CD4-positive, alpha-beta T cell treated with Interleukin-15 for 1 hour (primary cell): ENCODE measurements around the gene MICAL3.

Source experiments
- DNase-seq: peaks from one replicate; pipeline ENCODE4 v3.0.0-alpha.2; 2020

Gene MICAL3

DNA sequence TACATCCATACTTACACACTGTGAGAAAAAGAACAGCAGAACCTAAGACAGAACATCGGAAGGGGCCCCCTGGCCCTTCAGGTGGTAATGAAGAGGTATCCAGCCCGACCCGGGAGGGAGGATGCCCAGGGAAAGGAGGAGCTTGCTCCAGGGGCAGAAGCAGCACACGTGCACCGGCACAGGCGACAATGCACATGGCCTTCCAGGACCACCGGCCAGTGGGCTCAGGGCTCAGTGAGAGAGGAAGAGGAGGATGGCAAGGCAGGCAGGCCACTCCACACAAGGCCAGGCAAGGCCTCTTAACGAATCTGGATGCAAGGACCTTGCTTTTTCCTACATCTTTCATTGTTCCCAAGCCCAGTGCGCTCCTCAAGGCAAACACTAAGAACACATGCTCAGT lies 52.6 kb downstream of the MICAL3 start:
- DNase-seq: no peak

DNA sequence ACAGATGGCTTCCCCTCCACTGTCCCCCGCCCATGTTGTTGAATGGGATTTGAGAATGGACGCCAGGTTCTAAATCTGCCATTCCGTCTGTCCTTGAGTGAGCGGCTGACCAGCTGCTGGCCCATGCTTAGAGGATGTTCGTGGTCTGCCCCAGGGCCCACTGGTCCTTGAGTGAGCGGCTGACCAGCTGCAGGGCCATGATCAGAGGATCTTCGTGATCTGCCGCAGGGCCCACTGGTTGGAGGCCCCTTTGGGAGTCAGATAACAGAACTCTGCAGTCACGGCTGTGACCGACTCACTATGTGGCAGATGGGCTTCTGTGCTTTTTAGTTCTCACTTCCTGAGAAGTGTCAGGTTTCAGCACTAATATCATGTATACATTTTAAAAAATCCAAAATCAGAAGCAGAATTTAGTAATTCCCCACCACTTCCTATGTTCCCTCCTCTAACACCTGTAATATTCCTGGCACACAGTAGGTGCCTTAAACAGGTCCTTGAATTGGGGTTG lies 54.1 kb downstream of the MICAL3 start:
- DNase-seq: no peak

DNA sequence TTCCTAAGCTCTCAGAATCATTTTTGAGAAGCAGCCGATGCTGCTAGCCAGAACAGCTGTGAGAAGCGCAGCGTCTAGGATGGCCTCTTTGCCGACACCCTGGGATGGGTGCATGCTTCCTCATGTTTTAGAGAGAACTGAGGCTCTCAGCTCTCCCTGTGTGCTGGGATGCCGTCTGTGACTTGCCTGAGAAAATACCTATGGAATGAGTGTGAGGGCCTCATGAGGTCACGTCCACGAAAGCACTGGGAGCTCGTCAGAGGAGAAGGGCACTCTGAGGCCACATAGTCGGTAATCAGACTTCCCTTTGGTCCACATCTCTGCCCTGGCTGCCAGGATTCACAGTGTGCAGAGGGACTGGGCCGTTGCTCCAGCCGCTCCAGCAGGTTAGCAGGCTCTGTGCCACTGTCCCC lies 54.7 kb downstream of the MICAL3 start:
- no peak for DNase-seq

DNA sequence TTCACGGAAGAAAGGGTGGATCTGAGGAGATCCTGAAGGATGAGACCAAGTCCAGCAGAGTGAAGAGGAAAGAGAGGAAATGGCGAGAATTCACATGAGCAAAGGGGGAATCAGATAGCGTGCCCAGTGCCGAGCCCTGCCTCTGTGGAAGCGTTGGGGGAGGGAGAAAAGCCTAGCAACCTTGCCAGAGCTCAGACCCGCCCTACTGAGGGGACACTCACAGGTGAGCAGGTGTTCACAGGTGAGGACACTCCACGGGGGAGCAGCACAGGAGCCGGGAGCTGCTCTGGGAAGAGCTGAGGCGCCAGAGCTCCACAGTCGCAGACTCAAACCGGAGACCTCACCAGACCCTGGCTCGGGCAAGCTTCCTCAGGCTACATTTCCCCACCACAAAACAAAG lies 56.2 kb downstream of the MICAL3 start:
- DNase-seq: no peak

DNA sequence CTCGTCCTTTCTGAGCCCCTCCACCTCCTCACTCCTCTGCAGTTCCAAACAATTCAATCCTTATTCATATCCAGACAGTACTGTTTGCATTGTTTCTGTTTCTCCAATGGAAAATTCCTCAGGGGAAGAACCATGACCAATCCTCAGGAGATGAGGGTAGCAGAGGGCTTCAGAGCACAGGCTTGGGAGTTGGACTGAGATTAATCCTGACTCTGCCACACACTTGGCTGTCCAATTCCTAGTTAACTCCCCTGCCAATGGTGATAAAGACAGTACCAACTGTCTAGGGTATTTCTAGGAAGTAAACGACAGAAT lies 58.0 kb downstream of the MICAL3 start:
- no peak for DNase-seq

DNA sequence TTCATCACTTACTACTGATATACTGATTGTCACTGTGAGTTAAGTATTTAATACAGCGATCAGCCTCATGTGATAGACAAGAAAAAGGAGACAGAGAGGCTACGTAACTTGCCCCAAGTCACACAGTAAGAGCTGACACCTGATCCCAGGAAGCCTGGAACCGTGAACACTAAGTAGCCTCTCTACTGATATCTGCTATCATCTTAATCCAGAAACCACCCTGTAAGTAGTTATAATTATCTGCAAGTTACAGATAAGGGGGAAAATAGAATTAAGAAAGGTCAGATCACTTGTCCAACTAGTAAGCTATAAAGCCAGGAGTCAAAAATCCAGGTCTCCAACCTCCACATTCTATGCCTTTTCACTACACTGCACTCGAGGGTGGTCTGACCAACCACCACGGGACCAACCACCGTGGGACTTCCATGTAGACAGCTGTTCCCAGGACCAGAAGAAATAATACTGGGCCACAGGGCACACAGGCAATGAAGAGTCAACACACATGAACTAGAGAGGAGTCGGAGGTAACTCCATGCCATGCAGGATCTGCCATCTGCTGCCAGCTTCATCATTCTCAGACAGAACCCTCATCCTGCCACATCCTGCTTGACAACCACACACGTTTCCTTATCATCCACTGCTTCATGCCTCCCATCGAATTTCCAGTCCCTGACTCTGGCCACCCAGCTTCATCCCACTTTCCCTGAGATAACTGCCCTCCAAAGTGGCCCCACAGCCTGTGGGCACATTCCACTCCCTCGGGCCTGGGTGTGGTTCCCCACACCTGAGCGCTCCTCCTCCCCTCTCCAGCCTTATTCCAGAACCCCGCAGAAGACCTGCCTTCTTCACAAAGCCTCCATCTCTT lies 58.6 kb downstream of the MICAL3 start:
- no peak for DNase-seq

DNA sequence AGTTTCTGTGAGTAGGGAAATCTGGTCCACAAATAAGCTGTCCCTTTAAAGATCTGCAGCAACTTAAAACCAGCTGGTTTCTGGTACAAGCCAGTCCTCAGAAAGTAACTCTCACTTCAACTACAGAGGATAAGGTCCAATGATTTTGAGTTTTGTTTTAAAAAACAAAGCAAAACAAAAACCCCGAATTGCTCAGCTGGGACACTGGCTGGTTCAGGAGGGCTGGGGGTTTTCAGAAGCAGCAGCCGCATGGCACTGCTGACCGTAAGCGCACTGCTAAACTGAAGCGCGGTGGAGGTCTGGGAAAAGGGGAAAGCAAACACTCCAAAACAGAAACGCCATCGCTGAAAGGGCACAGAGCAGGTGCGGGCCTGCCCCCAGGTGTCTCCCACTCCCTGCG lies 59.7 kb downstream of the MICAL3 start:
- DNase-seq: peak; percentile 21

DNA sequence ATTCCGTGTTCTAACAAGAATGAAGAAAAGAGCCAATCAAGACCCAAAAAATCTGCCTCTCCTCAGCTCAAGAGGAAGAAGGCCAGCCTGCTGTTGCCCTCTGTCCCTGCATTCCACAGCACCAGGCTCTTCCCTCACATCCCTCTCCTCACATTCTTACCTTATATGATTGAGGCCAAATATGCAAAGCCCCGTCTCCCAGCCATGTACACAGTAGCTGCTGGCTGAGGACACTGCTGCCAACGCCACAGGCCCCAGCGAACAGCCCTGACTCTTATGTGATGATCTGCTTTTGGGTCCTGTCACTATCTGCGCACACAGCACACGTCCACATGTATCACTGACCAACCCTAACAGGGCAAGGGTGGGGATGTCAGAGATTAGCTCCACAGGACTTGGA lies 60.2 kb downstream of the MICAL3 start:
- no peak for DNase-seq

DNA sequence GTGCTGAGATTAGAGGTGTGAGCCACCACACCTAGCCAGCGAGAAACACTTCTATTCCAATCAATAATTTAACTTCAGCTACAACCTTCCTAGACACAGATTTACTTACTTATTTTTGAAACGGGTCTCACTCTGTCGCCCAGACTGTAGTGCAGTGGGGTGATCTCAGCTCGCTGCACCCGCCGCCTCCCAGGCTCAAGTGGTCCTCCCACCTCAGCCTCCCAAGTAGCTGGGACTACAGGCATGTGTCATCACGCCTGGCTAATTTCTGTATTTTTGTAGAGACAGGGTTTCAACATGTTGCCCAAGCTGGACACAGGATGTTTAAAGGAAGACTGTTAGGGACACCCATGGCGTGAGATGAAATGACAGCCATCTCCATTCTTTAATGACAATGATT lies 61.3 kb downstream of the MICAL3 start:
- no peak for DNase-seq

DNA sequence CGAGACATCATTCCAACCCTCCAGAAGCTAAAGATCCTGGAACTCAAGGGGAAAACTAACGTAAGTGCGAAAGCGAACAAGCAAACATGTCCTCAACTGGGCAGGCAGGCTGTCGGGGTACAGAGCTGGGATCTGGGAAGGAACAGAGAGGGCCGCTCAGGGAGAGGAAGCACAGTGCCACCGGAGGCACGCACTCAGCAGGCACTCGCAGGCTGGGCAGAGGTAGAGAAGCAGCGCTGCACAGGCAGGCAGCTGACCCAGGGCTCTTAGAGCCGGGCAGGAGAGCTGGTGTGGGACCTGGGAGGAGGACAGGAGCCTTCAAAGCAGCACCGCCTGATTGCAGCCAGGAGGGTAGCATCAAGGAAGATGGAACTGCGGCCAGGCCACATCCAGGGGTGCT lies 62.2 kb downstream of the MICAL3 start:
- DNase-seq: no peak

DNA sequence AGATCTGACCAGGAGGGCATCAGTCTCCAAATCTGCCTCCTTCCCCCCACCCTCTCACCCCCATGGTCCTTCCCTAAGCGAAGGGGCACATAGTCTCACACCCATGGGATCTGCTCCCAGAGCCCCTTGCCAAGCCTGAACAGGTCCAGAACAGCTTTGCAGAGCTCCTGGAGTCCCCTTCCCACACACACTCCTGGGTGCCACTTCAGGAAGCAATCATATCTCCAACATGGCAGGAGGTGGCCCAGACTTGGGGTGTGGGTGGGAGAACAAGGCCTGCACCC lies 63.0 kb downstream of the MICAL3 start:
- no peak for DNase-seq

DNA sequence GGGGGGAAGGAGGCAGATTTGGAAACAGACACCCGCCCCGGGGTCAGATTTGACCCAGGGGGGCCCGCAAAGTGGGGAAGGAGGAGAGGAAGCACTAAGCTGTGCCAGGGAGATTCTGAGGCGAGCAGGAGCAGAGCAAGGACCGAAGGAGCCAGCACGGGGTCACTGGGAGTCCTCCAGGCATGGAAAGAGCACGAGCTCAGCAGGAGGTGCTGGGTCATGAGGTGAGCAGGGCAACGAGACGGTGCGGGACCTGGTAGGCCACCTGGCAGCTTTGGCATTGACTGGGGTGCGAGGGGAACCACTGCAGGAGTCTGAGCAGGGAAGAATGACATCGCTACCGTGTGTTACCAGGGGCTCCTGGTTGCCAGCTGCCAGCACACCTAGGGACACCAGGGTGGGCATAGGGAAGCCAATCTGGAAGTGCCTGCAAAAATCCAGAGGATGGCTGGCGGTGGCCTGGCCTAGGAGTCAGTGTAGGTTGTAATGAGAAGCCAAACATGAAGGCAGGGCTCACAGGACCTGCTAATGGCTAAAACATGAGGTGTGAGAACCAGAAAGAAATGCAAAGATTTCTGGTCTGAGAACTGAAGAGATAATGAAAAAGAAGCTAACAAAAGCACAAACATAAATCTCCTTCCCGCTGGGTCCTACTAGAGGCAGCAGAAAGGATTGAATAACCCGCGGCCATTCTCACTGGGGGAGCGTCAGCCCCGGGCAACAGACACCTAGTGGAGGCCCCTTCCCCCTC lies 63.5 kb downstream of the MICAL3 start:
- DNase-seq: no peak

DNA sequence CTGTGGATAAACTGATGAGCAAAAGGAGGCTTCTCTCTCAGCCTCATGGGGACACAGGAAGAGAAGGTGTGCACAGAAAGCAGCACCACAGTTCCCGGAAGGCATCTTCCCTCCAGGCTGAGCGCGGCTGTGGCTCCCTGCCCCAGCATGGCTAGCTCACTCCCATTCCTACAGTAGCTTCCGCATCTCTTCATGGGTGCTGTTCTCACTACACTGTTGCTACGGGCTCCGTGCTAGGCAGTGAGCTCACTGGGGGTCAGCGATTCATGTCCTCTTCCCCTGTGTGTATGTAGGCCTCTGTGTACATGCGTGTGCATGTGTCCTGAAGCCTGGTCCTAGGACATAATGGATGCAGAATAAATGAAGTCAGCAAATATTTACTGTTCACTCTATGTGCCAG lies 64.3 kb downstream of the MICAL3 start:
- DNase-seq: no peak

DNA sequence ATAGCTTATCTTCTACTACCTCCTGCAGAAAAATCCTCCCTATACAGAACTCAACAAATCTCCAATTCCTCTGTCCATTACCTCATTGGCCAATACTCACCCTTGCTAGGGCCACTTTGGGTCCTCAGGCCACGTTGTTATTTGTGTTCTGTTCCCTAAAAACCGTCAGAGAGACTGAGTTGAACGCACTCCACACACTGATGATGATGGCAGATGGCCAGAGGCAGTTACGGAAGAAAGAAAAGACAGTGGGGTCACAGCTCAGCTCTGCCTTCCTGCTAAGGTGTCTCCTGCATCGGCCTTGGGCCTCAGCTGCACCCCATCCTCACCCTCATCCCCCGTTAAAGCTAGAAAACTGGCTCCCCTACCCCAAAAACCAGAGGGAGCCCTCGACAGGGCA lies 66.2 kb downstream of the MICAL3 start:
- no peak for DNase-seq

DNA sequence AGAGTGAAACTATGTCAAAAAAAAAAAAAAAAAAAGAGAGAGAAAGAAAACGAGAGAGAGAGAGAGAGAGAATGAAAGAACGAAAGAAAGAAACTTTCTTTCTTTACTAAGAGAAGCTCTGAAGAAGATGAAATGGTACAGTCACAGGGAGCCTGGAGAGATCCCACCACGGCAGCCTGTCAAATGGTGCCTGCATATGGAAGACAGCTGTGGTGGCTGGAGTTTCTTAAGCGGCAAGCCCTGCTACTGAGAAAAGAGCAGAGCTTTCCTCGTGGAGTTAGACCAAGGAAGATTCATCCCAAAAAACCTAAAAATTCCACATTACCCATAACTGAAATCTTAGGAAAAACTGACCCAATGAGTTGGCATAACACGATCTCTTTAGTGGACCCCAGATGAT lies 66.7 kb downstream of the MICAL3 start:
- no peak for DNase-seq

DNA sequence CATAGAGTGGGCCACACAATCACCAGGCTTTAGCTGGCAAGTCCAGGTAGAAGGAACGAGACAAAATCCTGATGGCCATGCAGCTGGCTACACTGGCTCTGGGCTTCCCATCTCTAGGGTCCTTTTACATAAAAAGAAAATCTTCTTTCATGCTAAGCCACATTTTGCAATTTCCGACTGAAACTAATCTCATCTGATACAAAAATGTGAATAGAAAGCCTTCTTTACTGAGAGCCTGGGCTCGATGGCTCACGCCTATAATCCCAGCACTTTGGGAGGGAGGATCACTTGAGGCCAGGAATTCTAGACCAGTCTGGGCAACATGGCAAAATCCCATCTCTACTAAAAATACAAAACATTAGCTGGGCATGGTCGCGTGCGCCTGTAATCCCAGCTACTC lies 67.2 kb downstream of the MICAL3 start:
- no peak for DNase-seq

DNA sequence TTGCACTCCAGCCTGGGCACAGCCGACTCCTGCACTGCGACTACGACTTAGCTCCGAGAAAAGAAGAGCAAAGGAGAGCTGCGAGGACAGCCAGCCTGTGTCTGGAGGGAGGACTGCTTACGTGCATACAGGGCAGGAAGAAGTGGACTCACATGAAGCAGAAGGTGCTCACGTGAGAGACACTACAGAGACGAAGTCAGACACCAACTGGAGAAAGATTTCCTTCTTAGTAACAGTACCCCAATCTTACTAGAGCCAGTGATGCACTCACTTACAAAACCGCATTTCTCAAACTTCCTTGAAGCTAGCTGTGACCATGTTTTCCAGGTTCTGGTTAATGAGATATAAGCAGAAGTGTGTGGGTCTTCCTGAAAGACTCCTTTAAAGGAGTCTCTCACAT lies 67.7 kb downstream of the MICAL3 start:
- no peak for DNase-seq

DNA sequence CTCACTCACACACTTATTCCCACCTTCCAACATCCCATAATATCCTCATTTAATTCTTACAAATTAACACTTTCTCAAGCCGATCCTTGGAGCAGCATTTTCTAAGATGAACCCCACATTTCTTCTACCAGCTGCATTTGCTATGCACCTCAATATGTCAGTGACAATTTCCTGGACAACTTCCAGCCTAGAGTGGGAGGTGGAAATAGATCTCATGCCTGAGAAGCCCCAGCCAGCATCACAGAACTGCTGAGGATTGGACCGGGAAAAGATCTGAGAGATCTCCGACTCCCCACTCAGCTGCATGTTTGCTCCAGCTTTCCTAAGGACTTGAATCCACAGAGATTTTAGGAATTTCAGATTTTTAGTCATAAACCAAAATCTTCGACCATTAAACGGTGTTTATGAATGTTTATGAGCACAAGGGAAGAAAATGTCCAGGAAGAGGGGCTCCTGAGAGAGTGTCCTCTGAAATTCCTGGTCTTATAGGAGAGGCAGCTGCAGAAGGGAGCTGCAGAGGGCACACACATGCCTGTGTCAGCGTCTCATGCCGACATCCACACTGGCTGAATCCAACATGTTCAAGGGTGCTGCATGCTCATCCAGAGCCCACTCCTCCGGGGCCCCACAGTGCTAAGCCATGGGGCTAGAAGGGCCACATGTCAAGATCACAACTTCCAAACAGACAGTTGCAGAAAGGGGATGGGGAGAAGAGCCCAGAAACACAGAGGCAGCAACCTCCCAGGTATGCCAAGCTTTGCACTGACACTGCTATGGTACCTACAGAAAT lies 68.6 kb downstream of the MICAL3 start:
- DNase-seq: no peak

DNA sequence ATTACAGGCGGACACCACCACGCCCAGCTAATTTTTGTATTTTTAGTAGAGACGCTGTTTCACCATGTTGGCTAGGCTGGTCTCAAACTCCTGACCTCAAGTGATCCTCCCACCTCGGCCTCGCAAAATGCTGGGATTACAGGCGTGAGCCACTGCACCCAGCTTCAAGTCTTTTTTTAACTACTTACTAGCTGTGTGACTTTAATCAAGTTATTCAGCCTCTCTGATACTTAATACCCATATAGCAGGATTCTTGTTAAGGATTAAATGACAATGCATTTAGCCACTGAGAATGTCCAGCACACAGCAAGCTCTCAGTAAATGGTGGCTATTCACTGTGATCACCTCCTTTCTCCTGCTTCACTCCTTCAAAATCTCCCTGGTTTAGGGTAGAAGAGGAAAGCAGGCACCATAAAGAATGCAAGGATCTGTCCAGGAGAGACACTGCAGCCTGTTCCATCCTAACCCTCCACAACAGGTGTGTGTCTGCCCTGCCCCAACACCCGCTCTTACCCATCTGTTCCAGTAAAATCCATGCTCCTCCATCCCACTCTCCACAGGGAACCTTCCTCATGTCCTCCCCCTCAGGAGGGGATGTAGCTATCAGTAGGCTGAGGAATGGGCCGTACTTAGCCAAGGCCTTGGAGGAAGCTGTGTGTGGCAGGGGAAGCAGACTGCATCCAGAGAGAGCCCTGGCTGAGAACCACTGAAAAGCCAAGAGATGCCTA lies 69.3 kb downstream of the MICAL3 start:
- no peak for DNase-seq

DNA sequence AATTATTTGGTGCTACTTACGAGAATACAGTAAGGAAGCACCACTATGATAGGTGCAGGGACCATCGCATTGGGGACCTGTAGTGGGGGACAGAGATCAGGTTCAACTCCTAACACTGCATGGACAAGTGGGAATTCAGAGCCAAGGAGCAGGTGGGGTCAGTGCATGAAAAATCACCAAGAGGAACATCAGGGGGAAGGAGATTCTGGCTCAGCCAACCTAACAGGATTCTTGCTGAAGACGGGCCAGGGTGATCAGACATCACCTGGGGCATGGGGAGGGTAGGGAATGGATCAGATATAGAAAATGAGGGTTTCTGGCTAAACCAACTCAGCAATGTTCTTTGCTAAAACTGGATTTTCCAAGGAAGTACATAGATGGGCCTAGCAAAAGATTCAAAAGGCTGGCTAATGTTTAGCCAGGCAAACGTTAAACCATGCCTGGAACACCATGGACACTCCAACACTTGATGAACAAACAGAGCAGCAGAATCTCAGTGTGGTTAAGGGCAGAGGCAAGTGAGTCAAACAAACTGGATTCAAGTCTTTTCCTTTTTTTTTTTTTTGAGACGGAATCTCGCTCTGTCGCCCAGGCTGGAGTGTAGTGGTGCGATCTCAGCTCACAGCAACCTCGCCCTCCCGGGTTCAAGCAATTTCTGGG lies 70.0 kb downstream of the MICAL3 start:
- DNase-seq: no peak

DNA sequence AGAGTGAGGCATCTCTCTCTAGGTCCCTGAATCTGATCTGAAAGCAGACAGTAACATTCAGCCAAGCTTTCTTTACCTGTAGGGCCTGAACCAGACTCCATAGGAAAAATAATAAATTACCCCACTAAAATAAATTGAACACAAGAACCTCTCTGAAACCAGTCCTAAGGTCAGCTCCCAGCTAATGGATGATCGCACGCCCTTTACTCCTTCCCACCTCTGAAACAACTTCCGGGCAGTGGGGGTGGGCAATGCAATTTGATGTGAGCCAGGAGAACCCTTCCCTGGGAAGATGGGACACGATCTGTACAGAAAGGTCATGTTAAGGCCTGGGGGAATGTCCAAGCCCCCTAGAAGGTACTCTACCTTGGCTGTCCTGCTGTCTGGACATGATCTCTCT lies 71.2 kb downstream of the MICAL3 start:
- DNase-seq: no peak

DNA sequence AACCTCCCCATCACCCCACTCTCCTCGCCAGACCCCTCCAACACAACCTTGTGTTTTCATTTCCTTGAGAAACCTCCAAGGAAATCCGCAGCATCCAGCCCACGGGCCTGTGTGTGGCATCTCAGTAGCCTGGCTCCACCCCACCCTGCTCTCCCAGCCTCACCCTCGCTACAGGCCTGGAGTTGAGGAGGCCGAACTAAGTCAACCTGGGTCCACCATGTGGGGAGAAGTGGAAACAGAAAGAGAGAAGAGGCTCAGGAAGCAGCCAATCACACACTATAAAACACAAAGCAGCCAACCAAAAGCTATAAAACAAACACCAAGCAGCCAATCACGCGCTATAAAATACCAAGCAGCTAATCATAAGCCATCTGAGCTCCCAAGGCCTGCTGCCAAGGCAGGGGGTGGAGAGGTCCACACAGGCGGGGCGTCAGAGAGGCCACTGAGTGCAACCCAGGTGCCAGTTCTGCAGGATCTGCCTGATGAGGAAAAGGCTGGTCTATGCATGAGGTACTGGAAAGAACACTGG lies 72.0 kb downstream of the MICAL3 start:
- no peak for DNase-seq
